B cell (primary cell): ENCODE data around the gene ZNF784. TPM values are rescaled to one million over a fixed set of nuclear protein-coding genes. Genes with fewer than 3 reads are reported as not detected.

Source experiments
- ATAC-seq: fragments of 200-7000 bp; cut with Tn5 transposase; one replicate; pipeline ENCODE4 v1.10.0; 2021; ENCODE audit warnings: low read depth, mild to moderate bottlenecking, moderate number of reproducible peaks, moderate library complexity
- CTCF ChIA-PET: fragments of 350-600 bp; sonication (Branson Sonifier 250); formaldehyde crosslinking; loops from one replicate; lab custom pipeline; 2021; ENCODE audit warnings: antibody characterized with exemption, inconsistent platforms; lab: Charles Lee
- POLR2A ChIA-PET: fragments of 350-600 bp; sonication (Branson Sonifier 250); formaldehyde crosslinking; loops from one replicate; lab custom pipeline; 2021; ENCODE audit warnings: antibody characterized with exemption; lab: Charles Lee
- DNase-seq: peaks from one replicate; pipeline ENCODE4 v3.0.0; 2013
- H2AFZ ChIP-seq: 2 replicates; pipeline ENCODE4 v1.6.1; 2012; ENCODE audit warnings: mild to moderate bottlenecking, low read depth, low read length; ENCODE audit not compliant: insufficient read depth, poor library complexity, severe bottlenecking
- H3K27ac ChIP-seq, 2 donors: 1 replicate in 1 of 2; 2 replicates in 1 of 2; pipeline ENCODE4 v1.5.1; 2012 to 2013; ENCODE audit warnings: low read length in 2 of 2, mild to moderate bottlenecking in 2 of 2, moderate library complexity in 1 of 2
- H3K27me3 ChIP-seq, 4 experiments: fragments of 200-600 bp in 1 of 4; sonication (generic) in 1 of 4; replicated peaks in 1 of 4; 1 replicate in 2 of 4; 2 replicates in 2 of 4; pipeline versions ENCODE4 v1.6.1 to v1.7.0; 2013 to 2016; ENCODE audit warnings: low read length in 3 of 4, mild to moderate bottlenecking in 2 of 4, mixed read lengths in 1 of 4, moderate library complexity in 1 of 4; ENCODE audit not compliant: insufficient read depth in 4 of 4, control insufficient read depth in 3 of 4; ENCODE audit errors: control extremely low read depth in 1 of 4
- H3K36me3 ChIP-seq, 2 experiments: replicated peaks in 1 of 2; 1 replicate in 1 of 2; 2 replicates in 1 of 2; pipeline versions ENCODE4 v1.6.1 to v1.7.1; 2013; ENCODE audit warnings: low read length in 1 of 2; ENCODE audit not compliant: insufficient read depth in 2 of 2, control insufficient read depth in 1 of 2; ENCODE audit errors: control extremely low read depth in 1 of 2, extremely low read depth in 1 of 2
- H3K4me1 ChIP-seq, 2 donors: fragments of 200-600 bp in 1 of 2; sonication (generic) in 1 of 2; 1 replicate in 1 of 2; 2 replicates in 1 of 2; pipeline versions ENCODE4 v1.5.1 to v1.6.1; 2013 to 2017; ENCODE audit warnings: low read length in 2 of 2; ENCODE audit not compliant: control insufficient read depth in 2 of 2, insufficient read depth in 2 of 2
- H3K4me2 ChIP-seq: replicated peaks from 2 replicates; pipeline ENCODE3; 2012; ENCODE audit warnings: mild to moderate bottlenecking, low read depth, low read length; ENCODE audit not compliant: poor library complexity, severe bottlenecking
- H3K4me3 ChIP-seq, 5 experiments: fragments of 200-600 bp in 1 of 5; sonication (generic) in 1 of 5; 1 replicate in 3 of 5; 2 replicates in 2 of 5; pipeline versions ENCODE4 v1.5.1 to v1.7.0; 2011 to 2016; ENCODE audit warnings: low read length in 4 of 5, mild to moderate bottlenecking in 4 of 5, low read depth in 2 of 5, control low read depth in 1 of 5, moderate library complexity in 1 of 5; ENCODE audit not compliant: insufficient read depth in 1 of 5; ENCODE audit errors: control extremely low read depth in 1 of 5, extremely low read depth in 1 of 5
- H3K79me2 ChIP-seq: fragments of 200-600 bp; sonication (generic); one replicate; pipeline ENCODE4 v1.6.0; 2016; ENCODE audit warnings: low read length; ENCODE audit not compliant: control insufficient read depth, insufficient read depth
- H3K9ac ChIP-seq: fragments of 200-600 bp; sonication (generic); 2 replicates; pipeline ENCODE4 v1.6.1; 2017; ENCODE audit warnings: mild to moderate bottlenecking, low read length, moderate library complexity
- H3K9me3 ChIP-seq, 3 donors: one replicate each; pipeline versions ENCODE4 v1.6.1 to v1.7.1; 2013; ENCODE audit warnings: low read length in 2 of 3; ENCODE audit not compliant: control insufficient read depth in 2 of 3, insufficient read depth in 1 of 3; ENCODE audit errors: control extremely low read depth in 1 of 3
- H4K20me1 ChIP-seq: 2 replicates; pipeline ENCODE4 v1.6.0; 2012; ENCODE audit warnings: mild to moderate bottlenecking, low read length; ENCODE audit not compliant: insufficient read depth, control insufficient read depth, poor library complexity, severe bottlenecking
- H3K27ac Mint-ChIP-seq: one replicate; pipeline ENCODE4 v1.8.0; 2021; ENCODE audit warnings: mixed read lengths
- H3K27me3 Mint-ChIP-seq: one replicate; pipeline ENCODE4 v1.8.0; 2021; ENCODE audit warnings: mixed read lengths
- H3K4me1 Mint-ChIP-seq: one replicate; pipeline ENCODE4 v1.8.0; 2021; ENCODE audit warnings: mixed read lengths
- H3K4me3 Mint-ChIP-seq: one replicate; pipeline ENCODE4 v1.8.0; 2021; ENCODE audit warnings: mixed read lengths
- H3K9me3 Mint-ChIP-seq: one replicate; pipeline ENCODE4 v1.8.0; 2022; ENCODE audit warnings: mixed read lengths; ENCODE audit not compliant: insufficient read depth
- EZH2 ChIP-seq: IDR thresholded peaks from 2 replicates; pipeline ENCODE4 v1.6.1; 2012; ENCODE audit warnings: borderline replicate concordance, low read depth, mild to moderate bottlenecking, moderate library complexity, low read length; ENCODE audit not compliant: insufficient read depth, poor library complexity, severe bottlenecking
- WGBS: methylation state at CpG from one replicate; pipeline ENCODE4 v1.1.5; 2013; ENCODE audit warnings: missing lambda C conversion rate; ENCODE audit not compliant: insufficient coverage; 5-methylcytosine and 5-hydroxymethylcytosine counted together
- intact Hi-C: fragments of 100-400 bp; cut with micrococcal nuclease; formaldehyde crosslinking; loops from one replicate; pipeline ENCODE4 v1.10.0; 2022
- polyA plus RNA-seq: library from polyadenylated mRNA; depleted of rRNA; stranded (reverse); fragments of >200 nt; gene quantifications from 2 replicates; pipeline ENCODE4 v1.2.3, GENCODE V29; 2012
- total RNA-seq, 2 donors: library from RNA; stranded (reverse); fragments of 120-200 nt in 1 of 2; gene quantifications; 1 replicate in 1 of 2; 2 replicates in 1 of 2; pipeline versions ENCODE4 v1.2.3 to v1.2.4, GENCODE V29; 2013 to 2022
- TF ChIP-seq, protein P1 (sequence below): fragments of 200-600 bp; IDR thresholded peaks from one replicate; pipeline ENCODE4 v1.8.0; 2022; ENCODE audit warnings: antibody characterized with exemption, mild to moderate bottlenecking

Gene ZNF784
- total and polyA plus RNA-seq, 2 donors (not counting 1 experiment from before 2014, with no cell fraction given) = 9.2 to 9.7 TPM

DNA sequence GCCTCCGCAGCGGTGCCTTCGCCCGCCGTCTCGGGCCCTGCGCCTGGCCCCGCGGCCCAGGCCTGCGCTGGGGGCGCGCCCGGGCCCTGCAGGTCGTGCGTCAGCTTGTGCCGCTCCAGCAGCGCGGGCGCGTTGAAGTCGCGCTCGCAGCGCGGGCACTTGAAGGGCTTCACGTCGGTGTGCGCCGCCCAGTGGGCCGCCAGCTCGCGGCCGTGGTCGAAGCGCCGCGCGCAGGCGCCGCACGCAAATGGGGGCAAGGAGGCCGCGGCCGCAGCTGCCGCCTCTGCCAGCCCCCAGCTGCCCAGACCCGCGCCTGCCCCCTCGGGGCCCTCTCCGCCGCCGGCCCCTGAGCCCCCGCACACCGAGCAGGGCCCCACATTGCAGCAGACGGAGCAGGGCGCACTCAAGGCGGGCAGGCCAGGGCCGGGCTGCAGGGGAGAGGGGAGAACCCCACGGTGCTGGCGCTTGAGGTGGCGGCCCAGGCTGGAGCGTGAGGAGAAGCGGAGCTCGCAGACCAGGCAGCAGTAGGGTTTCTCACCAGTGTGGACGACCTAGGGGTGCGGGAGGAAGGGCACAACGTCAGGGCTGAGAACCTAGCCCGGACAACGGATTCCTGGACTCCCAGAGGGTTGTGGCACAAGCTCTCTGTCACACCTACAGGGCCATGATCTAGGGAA is 31.1 kb downstream of the ZNF784 start:
- ATAC-seq (no peak), DNase-seq (peak; percentile 8)
- Histone ChIP-seq H3K4me1 (no peaks in the 10 kb centered on the region), H3K4me3 (no peak overlapping the region), H3K27me3 (no peaks in the 10 kb centered on the region), H2AFZ (no peak overlapping the region), H3K27ac (no peak overlapping the region), H3K4me2 (no peak overlapping the region), H4K20me1 (no peaks in the 10 kb centered on the region), H3K79me2 (no peaks in the 10 kb centered on the region), H3K36me3 (peaks cover 0 to 19% of the 10 kb centered on the region in 2 experiments), H3K9me3 (no peaks in the 10 kb centered on the region), H3K9ac (no peak overlapping the region)
- no peaks in the 10 kb centered on the region for H3K9me3 Mint-ChIP-seq
- no peak overlapping the region for H3K27ac Mint-ChIP-seq
- WGBS = 96% methylated on average over 68 of the region's 68 CpGs
- intact Hi-C loops = no loop called here
- ChIA-PET POLR2A (no interaction called here), CTCF (no interaction called here)
- peaks cover 2% of the 10 kb centered on the region for H3K4me1 Mint-ChIP-seq
- no peak overlapping the region for H3K4me3 Mint-ChIP-seq
- TF ChIP-seq EZH2 = no peak
- TF ChIP-seq, protein P1, sequence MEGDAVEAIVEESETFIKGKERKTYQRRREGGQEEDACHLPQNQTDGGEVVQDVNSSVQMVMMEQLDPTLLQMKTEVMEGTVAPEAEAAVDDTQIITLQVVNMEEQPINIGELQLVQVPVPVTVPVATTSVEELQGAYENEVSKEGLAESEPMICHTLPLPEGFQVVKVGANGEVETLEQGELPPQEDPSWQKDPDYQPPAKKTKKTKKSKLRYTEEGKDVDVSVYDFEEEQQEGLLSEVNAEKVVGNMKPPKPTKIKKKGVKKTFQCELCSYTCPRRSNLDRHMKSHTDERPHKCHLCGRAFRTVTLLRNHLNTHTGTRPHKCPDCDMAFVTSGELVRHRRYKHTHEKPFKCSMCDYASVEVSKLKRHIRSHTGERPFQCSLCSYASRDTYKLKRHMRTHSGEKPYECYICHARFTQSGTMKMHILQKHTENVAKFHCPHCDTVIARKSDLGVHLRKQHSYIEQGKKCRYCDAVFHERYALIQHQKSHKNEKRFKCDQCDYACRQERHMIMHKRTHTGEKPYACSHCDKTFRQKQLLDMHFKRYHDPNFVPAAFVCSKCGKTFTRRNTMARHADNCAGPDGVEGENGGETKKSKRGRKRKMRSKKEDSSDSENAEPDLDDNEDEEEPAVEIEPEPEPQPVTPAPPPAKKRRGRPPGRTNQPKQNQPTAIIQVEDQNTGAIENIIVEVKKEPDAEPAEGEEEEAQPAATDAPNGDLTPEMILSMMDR = no peak
- H3K27me3 Mint-ChIP-seq = no peaks in the 10 kb centered on the region

DNA sequence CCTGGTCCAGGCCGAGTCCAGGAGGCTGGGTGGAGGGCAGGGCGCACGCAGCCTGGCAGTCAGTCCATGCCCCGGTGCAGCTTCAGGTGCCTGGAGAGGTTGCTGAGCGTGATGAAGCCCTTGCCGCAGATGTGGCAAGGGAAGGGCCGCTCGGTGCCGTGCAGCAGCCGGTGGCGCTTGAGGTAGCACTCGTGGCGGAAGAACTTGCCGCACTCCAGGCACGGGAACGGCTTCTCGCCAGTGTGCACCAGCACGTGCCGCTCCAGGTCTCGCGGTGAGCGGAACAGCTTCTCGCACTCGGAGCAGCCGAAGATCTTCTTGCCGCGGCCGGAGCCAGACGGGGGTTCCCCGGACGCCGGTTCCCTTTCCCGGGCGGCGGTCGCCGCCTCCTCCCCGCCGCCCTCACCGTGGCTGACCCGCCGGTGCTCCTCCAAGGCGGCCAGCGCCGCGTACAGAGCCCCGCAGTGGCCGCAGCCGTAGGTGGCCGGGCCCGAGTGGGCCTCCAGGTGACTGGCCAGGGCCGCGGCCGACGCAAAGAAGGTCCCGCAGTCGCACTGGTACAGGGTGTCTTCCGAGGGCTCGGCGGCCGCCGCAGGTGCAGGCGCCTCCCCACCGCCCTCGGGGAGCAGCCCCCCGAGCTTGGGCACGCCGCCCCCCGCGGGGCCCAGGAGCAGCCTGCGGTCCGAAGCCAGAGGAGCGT is 31.8 kb downstream of the ZNF784 start:
- Histone ChIP-seq H4K20me1 (no peaks in the 10 kb centered on the region), H3K4me2 (no peak overlapping the region), H2AFZ (no peak overlapping the region), H3K9ac (no peak overlapping the region), H3K4me3 (no peak overlapping the region), H3K9me3 (no peaks in the 10 kb centered on the region), H3K4me1 (peaks cover 5 to 6% of the 10 kb centered on the region in 2 donors), H3K79me2 (no peaks in the 10 kb centered on the region), H3K36me3 (peaks cover 0 to 19% of the 10 kb centered on the region in 2 experiments), H3K27me3 (no peaks in the 10 kb centered on the region), H3K27ac (no peak overlapping the region)
- no peak overlapping the region for H3K27ac Mint-ChIP-seq
- H3K4me1 Mint-ChIP-seq = peaks cover 2% of the 10 kb centered on the region
- no peaks in the 10 kb centered on the region for H3K9me3 Mint-ChIP-seq
- peak; percentile 15 for DNase-seq
- 98% methylated on average over 73 of the region's 73 CpGs for WGBS
- ChIA-PET POLR2A (no interaction called here), CTCF (no interaction called here)
- no peaks in the 10 kb centered on the region for H3K27me3 Mint-ChIP-seq
- H3K4me3 Mint-ChIP-seq = no peak overlapping the region
- intact Hi-C loops = no loop called here
- ATAC-seq = no peak
- TF ChIP-seq EZH2 = no peak
- TF ChIP-seq, protein P1 = no peak
